Bronchial epithelial cell (primary cell): ENCODE data around the gene N4BP2L1. TPM values are rescaled to one million over a fixed set of nuclear protein-coding genes. Genes with fewer than 3 reads are reported as not detected.
A peak's percentile ranks its signal among the peaks of the same experiment; 100 is the strongest.

Experiments used
- DNase-seq: peaks from one replicate; pipeline ENCODE4 v3.0.0-alpha.2; 2010; ENCODE audit warnings: low read depth
- FAIRE-seq: peaks from 2 replicates; lab custom pipeline; 2011; peaks lifted over from hg19 to GRCh38; lab: Jason Lieb, UNC
- H3K27me3 ChIP-seq: 2 replicates; pipeline ENCODE4 v1.5.1; 2011; ENCODE audit warnings: low read length; ENCODE audit not compliant: control insufficient read depth, insufficient read depth
- H3K36me3 ChIP-seq: 2 replicates; pipeline ENCODE4 v1.5.1; 2011; ENCODE audit warnings: low read length; ENCODE audit not compliant: control insufficient read depth, insufficient read depth
- H3K4me3 ChIP-seq: 2 replicates; pipeline ENCODE4 v1.5.1; 2011; ENCODE audit warnings: mild to moderate bottlenecking, low read depth, low read length, control low read depth
- total RNA-seq: library from RNA; depleted of rRNA; stranded (reverse); fragments of >200 nt; gene quantifications from 2 replicates; pipeline ENCODE4 v1.2.1, GENCODE V29; 2014
- TF ChIP-seq, protein P1 (sequence below): IDR thresholded peaks from 2 replicates; pipeline ENCODE4 v1.5.1; 2011; ENCODE audit warnings: mild to moderate bottlenecking, moderate library complexity, low read length, control low read depth, inconsistent platforms; ENCODE audit not compliant: insufficient read depth, severe bottlenecking

Gene N4BP2L1
- total RNA-seq, 1 donor from 2014 or later = 0.79 TPM

DNA sequence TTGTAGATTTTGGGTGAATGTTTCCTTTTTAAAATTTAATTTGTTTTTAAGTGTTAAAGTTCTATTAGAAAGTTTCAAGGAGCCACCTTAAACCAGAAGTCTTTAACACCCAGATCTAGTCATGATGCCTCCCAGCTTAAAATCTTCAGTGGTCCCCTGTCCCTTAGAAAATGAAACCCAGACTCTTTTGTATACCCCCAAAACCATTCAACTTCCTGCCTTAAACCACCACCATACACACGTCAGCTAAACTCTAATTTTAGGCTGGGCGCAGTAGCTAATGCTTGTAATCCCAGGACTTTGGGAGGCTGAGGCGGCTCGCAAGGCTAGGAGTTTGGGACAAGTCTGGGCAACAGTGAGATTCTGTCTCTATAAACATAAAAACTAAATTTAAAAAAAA is 37.9 kb downstream of the N4BP2L1 start:
- H3K4me3 ChIP-seq = no peak overlapping the region
- FAIRE-seq (no peak), DNase-seq (no peak)
- no peaks in the 10 kb centered on the region for H3K36me3 ChIP-seq
- TF ChIP-seq, protein P1, sequence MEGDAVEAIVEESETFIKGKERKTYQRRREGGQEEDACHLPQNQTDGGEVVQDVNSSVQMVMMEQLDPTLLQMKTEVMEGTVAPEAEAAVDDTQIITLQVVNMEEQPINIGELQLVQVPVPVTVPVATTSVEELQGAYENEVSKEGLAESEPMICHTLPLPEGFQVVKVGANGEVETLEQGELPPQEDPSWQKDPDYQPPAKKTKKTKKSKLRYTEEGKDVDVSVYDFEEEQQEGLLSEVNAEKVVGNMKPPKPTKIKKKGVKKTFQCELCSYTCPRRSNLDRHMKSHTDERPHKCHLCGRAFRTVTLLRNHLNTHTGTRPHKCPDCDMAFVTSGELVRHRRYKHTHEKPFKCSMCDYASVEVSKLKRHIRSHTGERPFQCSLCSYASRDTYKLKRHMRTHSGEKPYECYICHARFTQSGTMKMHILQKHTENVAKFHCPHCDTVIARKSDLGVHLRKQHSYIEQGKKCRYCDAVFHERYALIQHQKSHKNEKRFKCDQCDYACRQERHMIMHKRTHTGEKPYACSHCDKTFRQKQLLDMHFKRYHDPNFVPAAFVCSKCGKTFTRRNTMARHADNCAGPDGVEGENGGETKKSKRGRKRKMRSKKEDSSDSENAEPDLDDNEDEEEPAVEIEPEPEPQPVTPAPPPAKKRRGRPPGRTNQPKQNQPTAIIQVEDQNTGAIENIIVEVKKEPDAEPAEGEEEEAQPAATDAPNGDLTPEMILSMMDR = no peak
- no peaks in the 10 kb centered on the region for H3K27me3 ChIP-seq

DNA sequence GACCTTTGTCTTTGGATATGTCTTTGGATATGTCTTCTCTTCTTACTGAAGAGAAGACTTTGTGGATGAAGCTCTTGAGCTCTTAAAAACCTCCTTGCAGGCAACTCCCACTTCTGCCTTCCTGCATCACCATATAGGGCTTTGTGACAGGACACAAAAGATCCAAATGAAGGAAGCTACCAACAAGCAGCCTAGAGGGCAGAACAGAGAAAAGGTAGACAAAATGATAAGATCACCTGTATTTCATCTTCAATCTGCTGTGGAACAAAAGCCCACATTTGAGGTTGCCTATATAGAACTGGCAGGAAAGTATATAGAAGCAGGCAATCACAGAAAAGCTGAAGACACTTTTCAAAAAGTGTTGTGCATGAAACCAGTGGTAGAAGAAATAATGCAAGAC is 42.5 kb downstream of the N4BP2L1 start:
- DNase-seq (no peak), FAIRE-seq (no peak)
- Histone ChIP-seq H3K27me3 (no peaks in the 10 kb centered on the region), H3K36me3 (no peaks in the 10 kb centered on the region), H3K4me3 (no peak overlapping the region)
- TF ChIP-seq, protein P1 = no peak

DNA sequence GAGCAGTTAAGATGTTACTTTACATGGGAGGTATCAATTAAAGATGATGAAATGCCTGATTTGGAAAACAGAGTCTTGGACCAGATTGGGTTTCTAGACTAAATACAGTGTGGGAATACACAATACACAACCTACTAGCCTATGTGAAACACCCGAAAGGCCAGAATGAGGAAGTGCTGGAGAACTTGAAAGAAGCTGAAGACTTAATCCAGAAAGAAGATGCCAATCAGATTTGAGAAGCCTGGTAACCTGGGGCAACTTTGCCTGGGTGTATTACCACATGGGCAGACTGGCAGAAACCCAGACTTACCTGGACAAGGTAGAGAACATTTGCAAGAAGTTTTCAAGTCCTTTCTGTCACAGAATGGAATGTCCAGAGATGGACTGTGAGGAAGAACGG is 43.2 kb downstream of the N4BP2L1 start:
- no peaks in the 10 kb centered on the region for H3K27me3 ChIP-seq

DNA sequence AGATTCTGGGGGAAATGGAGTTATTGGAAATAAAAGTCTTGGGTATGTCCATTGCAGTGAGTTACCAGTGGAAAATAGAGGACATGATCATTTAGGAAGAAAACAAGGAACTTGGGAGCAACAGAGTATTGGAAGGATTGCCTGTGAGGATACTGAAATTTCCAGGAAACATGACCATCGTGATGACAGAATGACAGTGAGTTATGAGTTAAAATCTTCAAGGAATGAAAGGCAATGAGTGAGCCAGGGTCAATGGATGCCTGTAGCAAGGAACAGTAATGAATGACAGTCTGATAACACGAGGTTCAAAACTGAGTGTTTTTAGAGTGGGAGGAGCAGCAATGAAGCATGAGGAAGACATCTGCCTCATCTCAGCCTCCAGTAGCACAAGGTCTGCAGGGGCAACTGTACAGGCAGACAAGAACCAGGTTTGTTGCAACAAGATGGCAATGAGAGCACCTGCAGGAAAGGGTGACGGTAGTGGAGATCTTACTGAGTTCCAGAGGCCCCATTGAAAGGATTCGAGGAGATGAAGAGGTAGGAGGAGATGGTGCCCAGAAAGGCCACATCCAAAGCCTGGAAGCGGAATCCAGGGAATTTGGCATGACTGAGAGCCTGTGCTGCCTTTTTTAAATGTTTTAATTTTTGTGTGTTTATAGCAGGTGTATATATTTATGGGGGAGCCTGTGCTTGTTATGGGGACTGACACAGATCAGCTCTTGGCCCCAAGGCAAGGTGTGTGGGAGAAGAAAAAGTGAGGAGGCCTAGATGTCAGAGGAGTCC is 43.9 kb downstream of the N4BP2L1 start:
- no peak for FAIRE-seq
- TF ChIP-seq, protein P1 = no peak

More for the DNA sequence above, 43.2 kb downstream of the N4BP2L1 start:
- no peak for DNase-seq
- H3K36me3 ChIP-seq = no peaks in the 10 kb centered on the region
- H3K4me3 ChIP-seq = no peak overlapping the region
- FAIRE-seq = no peak
- TF ChIP-seq, protein P1 = no peak

DNA sequence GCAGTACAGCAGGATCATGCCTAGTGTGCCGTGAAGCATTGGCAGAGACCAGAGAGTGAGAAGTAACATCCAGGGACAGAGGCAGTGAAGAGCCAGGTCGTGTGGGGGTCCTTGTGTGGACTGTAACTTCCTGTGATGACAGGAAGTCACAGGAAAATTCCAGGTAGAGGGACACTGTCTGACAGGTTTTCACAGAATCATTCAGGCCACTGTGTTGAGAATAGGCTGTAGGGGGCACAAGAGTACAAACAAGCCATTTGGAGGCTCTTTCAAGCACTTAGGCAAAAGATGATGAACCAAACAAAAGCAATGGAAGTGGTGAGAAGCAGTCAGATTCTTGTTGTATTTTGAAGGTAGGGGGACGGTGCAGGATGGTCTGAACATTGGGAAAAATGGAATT is 46.4 kb downstream of the N4BP2L1 start:
- no peak for FAIRE-seq
- peak; percentile 39 for DNase-seq
- TF ChIP-seq, protein P1 = peak; percentile 68
- no peaks in the 10 kb centered on the region for H3K27me3 ChIP-seq
- H3K36me3 ChIP-seq = no peaks in the 10 kb centered on the region
- no peak overlapping the region for H3K4me3 ChIP-seq

More for the DNA sequence above, 43.9 kb downstream of the N4BP2L1 start:
- Histone ChIP-seq H3K4me3 (no peak overlapping the region), H3K36me3 (no peaks in the 10 kb centered on the region), H3K27me3 (no peaks in the 10 kb centered on the region)
- no peak for DNase-seq

DNA sequence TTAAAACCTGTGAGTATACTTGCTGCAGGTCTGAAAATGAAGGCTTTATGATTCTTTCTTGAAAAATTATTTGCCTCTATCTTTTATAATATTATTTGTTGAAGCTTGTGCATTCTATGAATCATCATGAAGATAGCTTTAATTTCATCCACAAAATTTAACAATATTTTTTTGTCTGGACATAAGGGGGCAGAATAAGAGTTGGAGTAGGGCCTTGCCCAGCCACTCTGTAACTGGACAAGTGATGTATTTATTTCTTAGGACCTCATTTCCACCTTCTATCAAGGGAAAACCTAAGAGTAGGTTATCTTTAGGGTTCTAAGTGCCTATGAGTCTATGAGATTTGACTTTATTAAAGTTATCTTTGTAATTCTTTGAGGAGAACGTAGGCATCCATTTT is 49.9 kb downstream of the N4BP2L1 start:
- FAIRE-seq = no peak
- H3K27me3 ChIP-seq = no peaks in the 10 kb centered on the region
- no peak for DNase-seq
- TF ChIP-seq, protein P1 = no peak
- H3K36me3 ChIP-seq = no peaks in the 10 kb centered on the region
- H3K4me3 ChIP-seq = no peak overlapping the region
